Neural progenitor cell (in vitro differentiated cells): ENCODE measurements around the gene GALNT7. TPM values are rescaled to one million over a fixed set of nuclear protein-coding genes. Genes with fewer than 3 reads are reported as not detected.

Experiments used
- DNase-seq: peaks from one replicate; pipeline ENCODE4 v3.0.0-alpha.2; 2016; ENCODE audit warnings: low spot score
- H2AFZ ChIP-seq: fragments of 200-600 bp; sonication (generic); replicated peaks from 2 replicates; pipeline ENCODE4 v1.6.1; 2016; ENCODE audit warnings: antibody characterized with exemption
- H3F3A ChIP-seq: fragments of 200-600 bp; sonication (generic); 2 replicates; pipeline ENCODE4 v1.6.1; 2016; ENCODE audit warnings: antibody characterized with exemption, low read depth
- H3K27ac ChIP-seq: fragments of 200-600 bp; sonication (generic); 2 replicates; pipeline ENCODE4 v1.5.1; 2016; ENCODE audit warnings: mild to moderate bottlenecking
- H3K27me3 ChIP-seq: fragments of 200-600 bp; sonication (generic); 2 replicates; pipeline ENCODE4 v1.6.1; 2016; ENCODE audit warnings: mild to moderate bottlenecking, moderate library complexity
- H3K36me3 ChIP-seq: fragments of 200-600 bp; sonication (generic); 2 replicates; pipeline ENCODE4 v1.5.1; 2016
- H3K4me1 ChIP-seq: fragments of 200-600 bp; sonication (generic); 2 replicates; pipeline ENCODE4 v1.6.1; 2016; ENCODE audit warnings: mixed run types
- H3K4me2 ChIP-seq: fragments of 200-600 bp; sonication (generic); 2 replicates; pipeline ENCODE4 v1.6.1; 2016
- H3K4me3 ChIP-seq: fragments of 200-600 bp; sonication (generic); 2 replicates; pipeline ENCODE4 v1.5.1; 2016
- H3K79me2 ChIP-seq: fragments of 200-600 bp; sonication (generic); 2 replicates; pipeline ENCODE4 v1.6.1; 2016; ENCODE audit warnings: low read depth
- H3K9ac ChIP-seq: fragments of 200-600 bp; sonication (generic); 2 replicates; pipeline ENCODE4 v1.6.1; 2016
- H3K9me3 ChIP-seq: fragments of 200-600 bp; sonication (generic); 2 replicates; pipeline ENCODE4 v1.5.1; 2016; ENCODE audit warnings: low read depth
- H4K20me1 ChIP-seq: fragments of 200-600 bp; sonication (generic); 2 replicates; pipeline ENCODE4 v1.6.1; 2016; ENCODE audit warnings: low read depth
- H3K27ac Mint-ChIP-seq: 3 replicates; pipeline ENCODE4 v1.8.0; 2021; ENCODE audit warnings: mixed read lengths
- H3K27me3 Mint-ChIP-seq: 2 replicates; pipeline ENCODE4 v1.8.0; 2022; ENCODE audit warnings: low read depth, mild to moderate bottlenecking, inconsistent platforms, moderate library complexity, mixed read lengths; ENCODE audit not compliant: insufficient read depth
- H3K36me3 Mint-ChIP-seq: 3 replicates; pipeline ENCODE4 v1.8.0; 2021; ENCODE audit warnings: mixed read lengths
- H3K4me1 Mint-ChIP-seq: 3 replicates; pipeline ENCODE4 v1.8.0; 2021; ENCODE audit warnings: mixed read lengths
- H3K4me3 Mint-ChIP-seq: 3 replicates; pipeline ENCODE4 v1.8.0; 2021; ENCODE audit warnings: mild to moderate bottlenecking, moderate library complexity, mixed read lengths
- H3K9me3 Mint-ChIP-seq: 3 replicates; pipeline ENCODE4 v1.8.0; 2020; ENCODE audit warnings: mixed read lengths
- CTCF ChIP-seq: fragments of 200-600 bp; sonication (generic); IDR thresholded peaks from 2 replicates; pipeline ENCODE4 v1.5.1; 2017; ENCODE audit warnings: antibody characterized with exemption, mild to moderate bottlenecking
- EZH2 ChIP-seq: fragments of 200-600 bp; sonication (generic); IDR thresholded peaks from 2 replicates; pipeline ENCODE4 v1.6.1; 2017; ENCODE audit warnings: antibody characterized with exemption, mild to moderate bottlenecking, moderate library complexity
- EZH2phosphoT487 ChIP-seq: fragments of 200-600 bp; sonication (generic); IDR thresholded peaks from 2 replicates; pipeline ENCODE4 v1.6.1; 2017; ENCODE audit warnings: antibody characterized with exemption
- total RNA-seq: library from RNA; depleted of rRNA; stranded (reverse); fragments of >200 nt; gene quantifications from 2 replicates; pipeline ENCODE4 v1.2.3, GENCODE V29; 2015; ENCODE audit warnings: low replicate concordance

Gene GALNT7
- total RNA-seq, 1 donor from 2014 or later = 62.3 TPM

GRCh38 chr4:173231916-173232315 lies 63.3 kb downstream of the GALNT7 start:
- H3K36me3 ChIP-seq = no peaks in the 10 kb centered on the region
- no peaks in the 10 kb centered on the region for H3K4me1 ChIP-seq
- peaks cover 76% of the 10 kb centered on the region for H3K79me2 ChIP-seq
- H3K9me3 ChIP-seq = no peaks in the 10 kb centered on the region
- no peak overlapping the region for H3K27ac Mint-ChIP-seq
- TF ChIP-seq EZH2 = no peak
- TF ChIP-seq EZH2phosphoT487 = no peak
- TF ChIP-seq CTCF = no peak
- H3K9me3 Mint-ChIP-seq = no peaks in the 10 kb centered on the region
- H3K4me1 Mint-ChIP-seq = peaks cover 7% of the 10 kb centered on the region
- H3K36me3 Mint-ChIP-seq = no peaks in the 10 kb centered on the region
- no peak for DNase-seq
- H3F3A ChIP-seq = no peaks in the 10 kb centered on the region
- H3K27ac ChIP-seq = no peak overlapping the region
- H4K20me1 ChIP-seq = no peaks in the 10 kb centered on the region
- H3K27me3 ChIP-seq = no peaks in the 10 kb centered on the region
- H3K4me2 ChIP-seq = no peak overlapping the region
- no peak overlapping the region for H3K4me3 ChIP-seq
- H2AFZ ChIP-seq = no peak overlapping the region
- no peaks in the 10 kb centered on the region for H3K27me3 Mint-ChIP-seq
- H3K9ac ChIP-seq = no peak overlapping the region
- H3K4me3 Mint-ChIP-seq = no peak overlapping the region

GRCh38 chr4:173233857-173234256 lies 65.2 kb downstream of the GALNT7 start:
- DNase-seq = no peak
- H3K9me3 ChIP-seq = no peaks in the 10 kb centered on the region
- H3K9me3 Mint-ChIP-seq = no peaks in the 10 kb centered on the region
- no peaks in the 10 kb centered on the region for H3K27me3 Mint-ChIP-seq
- peaks cover 77% of the 10 kb centered on the region for H3K79me2 ChIP-seq
- no peaks in the 10 kb centered on the region for H3K27me3 ChIP-seq
- TF ChIP-seq CTCF (no peak), EZH2phosphoT487 (no peak), EZH2 (no peak)
- H3K27ac ChIP-seq = no peak overlapping the region
- H3K4me1 Mint-ChIP-seq = peaks cover 19% of the 10 kb centered on the region
- H3K4me3 Mint-ChIP-seq = no peak overlapping the region
- H3K4me3 ChIP-seq = no peak overlapping the region
- no peak overlapping the region for H3K4me2 ChIP-seq
- H3K36me3 ChIP-seq = no peaks in the 10 kb centered on the region
- no peaks in the 10 kb centered on the region for H3F3A ChIP-seq
- no peak overlapping the region for H3K9ac ChIP-seq
- no peak overlapping the region for H3K27ac Mint-ChIP-seq
- peaks cover 12% of the 10 kb centered on the region for H3K4me1 ChIP-seq
- H2AFZ ChIP-seq = no peak overlapping the region
- H3K36me3 Mint-ChIP-seq = no peaks in the 10 kb centered on the region
- H4K20me1 ChIP-seq = no peaks in the 10 kb centered on the region

- no peak overlapping the region for H2AFZ ChIP-seq
- H3K36me3 Mint-ChIP-seq = no peaks in the 10 kb centered on the region
Observed at GRCh38 chr4:173235050-173235449, 66.4 kb downstream of the GALNT7 start.

GRCh38 chr4:173236301-173236700 lies 67.7 kb downstream of the GALNT7 start:
- Histone ChIP-seq H3K4me1 (peaks cover 19% of the 10 kb centered on the region), H3K36me3 (no peaks in the 10 kb centered on the region), H3K9me3 (no peaks in the 10 kb centered on the region), H3K79me2 (peaks cover 66% of the 10 kb centered on the region), H4K20me1 (no peaks in the 10 kb centered on the region), H2AFZ (no peak overlapping the region), H3K27ac (no peak overlapping the region), H3F3A (no peaks in the 10 kb centered on the region), H3K4me3 (no peak overlapping the region), H3K4me2 (no peak overlapping the region), H3K9ac (no peak overlapping the region), H3K27me3 (no peaks in the 10 kb centered on the region)
- no peak overlapping the region for H3K27ac Mint-ChIP-seq
- peaks cover 19% of the 10 kb centered on the region for H3K4me1 Mint-ChIP-seq
- no peak overlapping the region for H3K4me3 Mint-ChIP-seq
- no peak for TF ChIP-seq EZH2
- no peaks in the 10 kb centered on the region for H3K9me3 Mint-ChIP-seq
- DNase-seq = no peak
- no peaks in the 10 kb centered on the region for H3K36me3 Mint-ChIP-seq
- H3K27me3 Mint-ChIP-seq = no peaks in the 10 kb centered on the region

More at GRCh38 chr4:173235050-173235449, 66.4 kb downstream of the GALNT7 start:
- Mint-ChIP-seq H3K9me3 (no peaks in the 10 kb centered on the region), H3K4me1 (peaks cover 19% of the 10 kb centered on the region), H3K27ac (no peak overlapping the region), H3K4me3 (no peak overlapping the region), H3K27me3 (no peaks in the 10 kb centered on the region)
- Histone ChIP-seq H3F3A (no peaks in the 10 kb centered on the region), H3K36me3 (no peaks in the 10 kb centered on the region), H3K27me3 (no peaks in the 10 kb centered on the region), H3K27ac (no peak overlapping the region), H3K9me3 (no peaks in the 10 kb centered on the region), H3K9ac (no peak overlapping the region), H3K4me1 (peaks cover 19% of the 10 kb centered on the region), H4K20me1 (no peaks in the 10 kb centered on the region), H3K4me3 (no peak overlapping the region), H3K79me2 (peaks cover 72% of the 10 kb centered on the region), H3K4me2 (no peak overlapping the region)
- TF ChIP-seq EZH2 (no peak), EZH2phosphoT487 (no peak)
- no peak for DNase-seq
